Measurements from ENCODE around the gene PRKCH.

PRKCH gene

GRCh38 chr14:61582815-61583214 is 261.4 kb downstream of the PRKCH start:
- Histone ChIP-seq H3K27me3 (ENCODE audit: control insufficient read depth, insufficient read depth, low read length) (no peaks in the 10 kb centered on the region), H3K4me3 (ENCODE audit: low read length) (no peak overlapping the region), H3K4me1 (ENCODE audit: control insufficient read depth, insufficient read depth, low read length) (no peaks in the 10 kb centered on the region), H3K27ac (ENCODE audit: low read length) (no peak overlapping the region), H3K9me3 (ENCODE audit: control insufficient read depth, insufficient read depth, low read length) (no peaks in the 10 kb centered on the region), H3K36me3 (ENCODE audit: control insufficient read depth, insufficient read depth, low read length) (no peaks in the 10 kb centered on the region)
- DNase-seq (ENCODE audit: low read depth, low spot score), result no peak
- no CpG with 5 or more reads among the region's 2 CpGs for WGBS (ENCODE audit: insufficient coverage, insufficient read length)

GRCh38 chr14:61584331-61584741 is 263.0 kb downstream of the PRKCH start:
- Histone ChIP-seq H3K27ac (ENCODE audit: low read length) (no peak overlapping the region), H3K9me3 (ENCODE audit: control insufficient read depth, insufficient read depth, low read length) (no peaks in the 10 kb centered on the region), H3K4me3 (ENCODE audit: low read length) (no peak overlapping the region), H3K36me3 (ENCODE audit: control insufficient read depth, insufficient read depth, low read length) (no peaks in the 10 kb centered on the region), H3K27me3 (ENCODE audit: control insufficient read depth, insufficient read depth, low read length) (no peaks in the 10 kb centered on the region), H3K4me1 (ENCODE audit: control insufficient read depth, insufficient read depth, low read length) (no peaks in the 10 kb centered on the region)
- no peak for DNase-seq (ENCODE audit: low read depth, low spot score)
- no CpG with 5 or more reads among the region's 3 CpGs for WGBS (ENCODE audit: insufficient coverage, insufficient read length)

GRCh38 chr14:61585598-61586543 is 264.5 kb downstream of the PRKCH start:
- no peaks in the 10 kb centered on the region for H3K9me3 ChIP-seq (ENCODE audit: control insufficient read depth, insufficient read depth, low read length)
- no peaks in the 10 kb centered on the region for H3K36me3 ChIP-seq (ENCODE audit: control insufficient read depth, insufficient read depth, low read length)
- WGBS (ENCODE audit: insufficient coverage, insufficient read length), result no CpG with 5 or more reads among the region's 5 CpGs
- no peak overlapping the region for H3K27ac ChIP-seq (ENCODE audit: low read length)
- no peak overlapping the region for H3K4me3 ChIP-seq (ENCODE audit: low read length)
- no peak for DNase-seq (ENCODE audit: low read depth, low spot score)
- no peaks in the 10 kb centered on the region for H3K4me1 ChIP-seq (ENCODE audit: control insufficient read depth, insufficient read depth, low read length)
- H3K27me3 ChIP-seq (ENCODE audit: control insufficient read depth, insufficient read depth, low read length), result no peaks in the 10 kb centered on the region

GRCh38 chr14:61586544-61587055 is 265.2 kb downstream of the PRKCH start:
- no peak overlapping the region for H3K27ac ChIP-seq (ENCODE audit: low read length)
- no peaks in the 10 kb centered on the region for H3K4me1 ChIP-seq (ENCODE audit: control insufficient read depth, insufficient read depth, low read length)
- no peaks in the 10 kb centered on the region for H3K27me3 ChIP-seq (ENCODE audit: control insufficient read depth, insufficient read depth, low read length)
- no CpG with 5 or more reads among the region's 4 CpGs for WGBS (ENCODE audit: insufficient coverage, insufficient read length)
- no peak for DNase-seq (ENCODE audit: low read depth, low spot score)
- no peaks in the 10 kb centered on the region for H3K36me3 ChIP-seq (ENCODE audit: control insufficient read depth, insufficient read depth, low read length)
- H3K9me3 ChIP-seq (ENCODE audit: control insufficient read depth, insufficient read depth, low read length), result no peaks in the 10 kb centered on the region
- no peak overlapping the region for H3K4me3 ChIP-seq (ENCODE audit: low read length)

GRCh38 chr14:61587081-61587713 is 265.8 kb downstream of the PRKCH start:
- Histone ChIP-seq H3K27ac (ENCODE audit: low read length) (no peak overlapping the region), H3K4me1 (ENCODE audit: control insufficient read depth, insufficient read depth, low read length) (no peaks in the 10 kb centered on the region)

GRCh38 chr14:61588419-61588901 is 267.1 kb downstream of the PRKCH start:
- no peak for DNase-seq (ENCODE audit: low read depth, low spot score)
- no peaks in the 10 kb centered on the region for H3K27me3 ChIP-seq (ENCODE audit: control insufficient read depth, insufficient read depth, low read length)
- no peaks in the 10 kb centered on the region for H3K9me3 ChIP-seq (ENCODE audit: control insufficient read depth, insufficient read depth, low read length)
- no CpG with 5 or more reads among the region's 6 CpGs for WGBS (ENCODE audit: insufficient coverage, insufficient read length)
- no peaks in the 10 kb centered on the region for H3K4me1 ChIP-seq (ENCODE audit: control insufficient read depth, insufficient read depth, low read length)
- H3K4me3 ChIP-seq (ENCODE audit: low read length), result no peak overlapping the region
- no peaks in the 10 kb centered on the region for H3K36me3 ChIP-seq (ENCODE audit: control insufficient read depth, insufficient read depth, low read length)
- no peak overlapping the region for H3K27ac ChIP-seq (ENCODE audit: low read length)

More at GRCh38 chr14:61587081-61587713, 265.8 kb downstream of the PRKCH start:
- WGBS (ENCODE audit: insufficient coverage, insufficient read length), result no CpG with 5 or more reads among the region's 5 CpGs
- no peak for DNase-seq (ENCODE audit: low read depth, low spot score)
- Histone ChIP-seq H3K36me3 (ENCODE audit: control insufficient read depth, insufficient read depth, low read length) (no peaks in the 10 kb centered on the region), H3K27me3 (ENCODE audit: control insufficient read depth, insufficient read depth, low read length) (no peaks in the 10 kb centered on the region), H3K9me3 (ENCODE audit: control insufficient read depth, insufficient read depth, low read length) (no peaks in the 10 kb centered on the region), H3K4me3 (ENCODE audit: low read length) (no peak overlapping the region)

- H3K9me3 ChIP-seq (ENCODE audit: control insufficient read depth, insufficient read depth, low read length), result no peaks in the 10 kb centered on the region
- DNase-seq (ENCODE audit: low read depth, low spot score), result no peak
- no CpG with 5 or more reads among the region's 12 CpGs for WGBS (ENCODE audit: insufficient coverage, insufficient read length)
- no peak overlapping the region for H3K4me3 ChIP-seq (ENCODE audit: low read length)
- H3K27ac ChIP-seq (ENCODE audit: low read length), result no peak overlapping the region
- no peaks in the 10 kb centered on the region for H3K36me3 ChIP-seq (ENCODE audit: control insufficient read depth, insufficient read depth, low read length)
- H3K4me1 ChIP-seq (ENCODE audit: control insufficient read depth, insufficient read depth, low read length), result no peaks in the 10 kb centered on the region
- H3K27me3 ChIP-seq (ENCODE audit: control insufficient read depth, insufficient read depth, low read length), result no peaks in the 10 kb centered on the region
Observed at GRCh38 chr14:61589691-61590581, 268.6 kb downstream of the PRKCH start.

GRCh38 chr14:61591862-61592261 is 270.5 kb downstream of the PRKCH start:
- Histone ChIP-seq H3K4me3 (ENCODE audit: low read length) (no peak overlapping the region), H3K27ac (ENCODE audit: low read length) (no peak overlapping the region), H3K27me3 (ENCODE audit: control insufficient read depth, insufficient read depth, low read length) (no peaks in the 10 kb centered on the region), H3K4me1 (ENCODE audit: control insufficient read depth, insufficient read depth, low read length) (no peaks in the 10 kb centered on the region; the same call in 1 of the 2 replicates), H3K9me3 (ENCODE audit: control insufficient read depth, insufficient read depth, low read length) (no peaks in the 10 kb centered on the region), H3K36me3 (ENCODE audit: control insufficient read depth, insufficient read depth, low read length) (no peaks in the 10 kb centered on the region)
- WGBS (ENCODE audit: insufficient coverage, insufficient read length), result no CpG with 5 or more reads among the region's 2 CpGs
- DNase-seq (ENCODE audit: low read depth, low spot score), result no peak

GRCh38 chr14:61593330-61593729 is 272.0 kb downstream of the PRKCH start:
- Histone ChIP-seq H3K27ac (ENCODE audit: low read length) (no peak overlapping the region), H3K27me3 (ENCODE audit: control insufficient read depth, insufficient read depth, low read length) (no peaks in the 10 kb centered on the region)
- WGBS (ENCODE audit: insufficient coverage, insufficient read length), result no CpG with 5 or more reads among the region's 3 CpGs

GRCh38 chr14:61596990-61597389 is 275.6 kb downstream of the PRKCH start:
- Histone ChIP-seq H3K27ac (ENCODE audit: low read length) (no peak overlapping the region), H3K9me3 (ENCODE audit: control insufficient read depth, insufficient read depth, low read length) (no peaks in the 10 kb centered on the region), H3K4me1 (ENCODE audit: control insufficient read depth, insufficient read depth, low read length) (peaks cover 2% of the 10 kb centered on the region; the same call in 1 of the 2 replicates), H3K27me3 (ENCODE audit: control insufficient read depth, insufficient read depth, low read length) (no peaks in the 10 kb centered on the region), H3K36me3 (ENCODE audit: control insufficient read depth, insufficient read depth, low read length) (no peaks in the 10 kb centered on the region), H3K4me3 (ENCODE audit: low read length) (no peak overlapping the region)
- DNase-seq (ENCODE audit: low read depth, low spot score), result no peak
- no CpG with 5 or more reads among the region's 5 CpGs for WGBS (ENCODE audit: insufficient coverage, insufficient read length)

More at GRCh38 chr14:61593330-61593729, 272.0 kb downstream of the PRKCH start:
- no peak for DNase-seq (ENCODE audit: low read depth, low spot score)
- Histone ChIP-seq H3K4me1 (ENCODE audit: control insufficient read depth, insufficient read depth, low read length) (no peaks in the 10 kb centered on the region; the same call in 1 of the 2 replicates), H3K36me3 (ENCODE audit: control insufficient read depth, insufficient read depth, low read length) (no peaks in the 10 kb centered on the region), H3K9me3 (ENCODE audit: control insufficient read depth, insufficient read depth, low read length) (no peaks in the 10 kb centered on the region), H3K4me3 (ENCODE audit: low read length) (no peak overlapping the region)
